Sigmoid colon (tissue), 7 donors: ENCODE data around the gene DNAI4. TPM values are rescaled to one million over a fixed set of nuclear protein-coding genes. Genes with fewer than 3 reads are reported as not detected.
A peak's percentile ranks its signal among the peaks of the same experiment; 100 is the strongest.

Experiments used
- DNase-seq: peaks from one replicate; pipeline ENCODE4 v3.0.0-alpha.2; 2019
- H3K27ac ChIP-seq, 4 donors: fragments of 200-600 bp; sonication (generic); one replicate each; pipeline ENCODE4 v1.5.1; 2016 to 2019; ENCODE audit warnings: mild to moderate bottlenecking in 1 of 4
- H3K27me3 ChIP-seq, 3 donors: fragments of 200-600 bp; sonication (generic); one replicate each; pipeline ENCODE4 v1.5.1; 2019; ENCODE audit warnings: mild to moderate bottlenecking in 1 of 3
- H3K36me3 ChIP-seq, 4 donors: fragments of 200-600 bp; sonication (generic); one replicate each; pipeline ENCODE4 v1.5.1; 2016 to 2019
- H3K4me1 ChIP-seq, 4 donors: fragments of 200-600 bp; sonication (generic); one replicate each; pipeline ENCODE4 v1.5.1; 2017 to 2019
- H3K4me3 ChIP-seq, 4 donors: fragments of 200-600 bp; sonication (generic); one replicate each; pipeline ENCODE4 v1.5.1; 2017 to 2019; ENCODE audit warnings: mild to moderate bottlenecking in 2 of 4, moderate library complexity in 1 of 4
- H3K9me3 ChIP-seq, 4 donors: fragments of 200-600 bp in 3 of 4; sonication (generic) in 3 of 4; one replicate each; pipeline versions ENCODE4 v1.5.1 to v1.6.1; 2013 to 2019
- EP300 ChIP-seq, 4 donors: sonication (generic); formaldehyde crosslinking; IDR thresholded peaks; one replicate each; pipeline ENCODE4 v1.6.1; 2017; ENCODE audit warnings: antibody characterized with exemption in 4 of 4
- POLR2A ChIP-seq, 2 donors: fragments of 450-650 bp; IDR thresholded peaks; one replicate each; pipeline ENCODE4 v1.6.1; 2016; ENCODE audit warnings: antibody characterized with exemption in 2 of 2, mild to moderate bottlenecking in 2 of 2, moderate library complexity in 2 of 2
- POLR2AphosphoS5 ChIP-seq, 4 donors: sonication (generic); formaldehyde crosslinking; IDR thresholded peaks; one replicate each; pipeline ENCODE4 v1.6.1; 2017; ENCODE audit warnings: antibody characterized with exemption in 4 of 4
- WGBS, 2 donors: extraction: QIAGEN DNeasy Blood & Tissue Kit; methylation state at CpG; one replicate each; pipeline ENCODE4 v1.1.7; 2013; 5-methylcytosine and 5-hydroxymethylcytosine counted together
- intact Hi-C: fragments of 100-400 bp; cut with DNase I; formaldehyde crosslinking; loops from one replicate; pipeline ENCODE4 v1.15.1; 2023
- polyA plus RNA-seq, 3 donors: library from polyadenylated mRNA; stranded (reverse); fragments of 200-250 nt; gene quantifications; one replicate each; pipeline ENCODE4 v1.2.3, GENCODE V29; 2013
- total RNA-seq, 4 donors: library from RNA; depleted of rRNA; stranded (reverse); fragments of >200 nt; gene quantifications; one replicate each; pipeline ENCODE4 v1.1.0, GENCODE V29; 2016
- TF ChIP-seq, protein P1 (sequence below), 4 experiments: fragments of 450-650 bp in 3 of 4; fragments of 200-600 bp in 1 of 4; IDR thresholded peaks; one replicate each; pipeline ENCODE4 v1.5.1; 2016 to 2019; ENCODE audit warnings: antibody characterized with exemption in 4 of 4, mild to moderate bottlenecking in 3 of 4, moderate library complexity in 2 of 4
- donor health status: healthy with polysubstance abuse.
- donor health status: Bipolar disorder and iron deficiency.
- donor health status: healthy.

DNAI4 gene
- total and polyA plus RNA-seq, 7 donors = 3.0 to 16.1 (median 8.4) TPM

- peak overlapping the region; percentile 79 to 91 (median 87) for H3K4me3 ChIP-seq
- peaks cover 0 to 3% (median 0%) of the 10 kb centered on the region in 4 donors for H3K36me3 ChIP-seq
- peaks cover 0 to 64% (median 54%) of the 10 kb centered on the region in 4 donors for H3K4me1 ChIP-seq
- WGBS, 2 donors = 0 to 1% methylated on average over 83 of the region's 83 CpGs
- TF ChIP-seq POLR2AphosphoS5 (IDR thresholded peaks at IDR 0.05) = peak; percentile 78 to 91 (median 86)
- no peak for TF ChIP-seq EP300 (IDR thresholded peaks at IDR 0.05)
- peak; percentile 48 to 55 for TF ChIP-seq POLR2A (IDR thresholded peaks at IDR 0.05)
- no peaks in the 10 kb centered on the region for H3K9me3 ChIP-seq
- peak; percentile 97 for DNase-seq
- no peaks in the 10 kb centered on the region for H3K27me3 ChIP-seq
- intact Hi-C loops = loop anchor here (2.0 to 10.0 kb wide), 6 partner anchors 52 to 1863 kb away; partner anchors contain the start of genes GADD45A and SERBP1
- peak overlapping the region; percentile 96 to 98 (median 98) for H3K27ac ChIP-seq
Measured at GRCh38 chr1:66929999-66930822, 5.6 kb upstream of the DNAI4 start.

DNA sequence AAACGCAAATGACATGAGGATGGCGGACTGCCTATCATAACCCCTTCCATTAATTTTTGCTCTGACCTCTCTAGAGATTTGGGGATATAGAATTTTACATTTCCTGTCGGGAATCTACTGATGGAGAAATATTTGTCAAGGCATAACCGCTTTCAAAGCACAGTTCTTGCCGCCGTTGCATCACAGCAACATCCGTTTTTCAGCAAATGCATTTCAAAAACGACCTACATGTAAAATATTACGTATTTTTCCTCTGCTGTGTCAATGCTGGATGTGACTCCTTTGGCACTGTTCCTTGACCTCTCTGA, 5.0 kb upstream of the DNAI4 start:
- TF ChIP-seq, protein P1, sequence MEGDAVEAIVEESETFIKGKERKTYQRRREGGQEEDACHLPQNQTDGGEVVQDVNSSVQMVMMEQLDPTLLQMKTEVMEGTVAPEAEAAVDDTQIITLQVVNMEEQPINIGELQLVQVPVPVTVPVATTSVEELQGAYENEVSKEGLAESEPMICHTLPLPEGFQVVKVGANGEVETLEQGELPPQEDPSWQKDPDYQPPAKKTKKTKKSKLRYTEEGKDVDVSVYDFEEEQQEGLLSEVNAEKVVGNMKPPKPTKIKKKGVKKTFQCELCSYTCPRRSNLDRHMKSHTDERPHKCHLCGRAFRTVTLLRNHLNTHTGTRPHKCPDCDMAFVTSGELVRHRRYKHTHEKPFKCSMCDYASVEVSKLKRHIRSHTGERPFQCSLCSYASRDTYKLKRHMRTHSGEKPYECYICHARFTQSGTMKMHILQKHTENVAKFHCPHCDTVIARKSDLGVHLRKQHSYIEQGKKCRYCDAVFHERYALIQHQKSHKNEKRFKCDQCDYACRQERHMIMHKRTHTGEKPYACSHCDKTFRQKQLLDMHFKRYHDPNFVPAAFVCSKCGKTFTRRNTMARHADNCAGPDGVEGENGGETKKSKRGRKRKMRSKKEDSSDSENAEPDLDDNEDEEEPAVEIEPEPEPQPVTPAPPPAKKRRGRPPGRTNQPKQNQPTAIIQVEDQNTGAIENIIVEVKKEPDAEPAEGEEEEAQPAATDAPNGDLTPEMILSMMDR (IDR thresholded peaks at IDR 0.05) = no peak
- peak overlapping the region; percentile 79 to 91 (median 87) for H3K4me3 ChIP-seq
- WGBS, 2 donors = 12 to 14% methylated on average over 9 of the region's 9 CpGs
- intact Hi-C loops = loop anchor here (5.0 to 10.0 kb wide), 4 partner anchors 675 to 1862 kb away; partner anchors contain the start of gene GADD45A
- peak overlapping the region; percentile 96 to 98 (median 98) for H3K27ac ChIP-seq
- no peaks in the 10 kb centered on the region for H3K9me3 ChIP-seq
- no peaks in the 10 kb centered on the region for H3K27me3 ChIP-seq
- no peak for DNase-seq
- H3K4me1 ChIP-seq = peaks cover 0 to 58% (median 51%) of the 10 kb centered on the region in 4 donors
- H3K36me3 ChIP-seq = peaks cover 0 to 3% (median 0%) of the 10 kb centered on the region in 4 donors

GRCh38 chr1:66929146-66929688, 4.6 kb upstream of the DNAI4 start:
- peaks cover 0 to 56% (median 48%) of the 10 kb centered on the region in 4 donors for H3K4me1 ChIP-seq
- DNase-seq = no peak

DNA sequence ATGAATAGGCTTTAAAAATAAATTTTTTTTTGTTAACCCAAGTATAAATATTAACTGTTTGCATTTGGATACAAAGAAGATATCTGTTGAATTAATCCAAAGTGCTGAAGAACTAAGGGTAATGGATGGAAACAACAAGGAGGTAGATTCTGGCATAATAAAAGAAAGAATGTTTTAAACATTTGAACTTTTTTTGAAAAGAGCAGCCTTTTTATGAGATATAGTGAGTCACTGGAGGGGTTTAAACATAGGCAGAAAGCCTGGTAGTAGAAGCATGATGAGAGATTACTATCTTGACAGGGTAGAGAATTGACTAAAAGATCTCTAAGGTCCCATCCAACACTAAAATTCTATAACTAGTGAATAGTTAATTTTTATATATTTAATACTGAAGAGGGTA, 2.9 kb upstream of the DNAI4 start:
- no peaks in the 10 kb centered on the region for H3K9me3 ChIP-seq
- H3K27me3 ChIP-seq = no peaks in the 10 kb centered on the region
- intact Hi-C loops = loop anchor here (5.0 to 10.0 kb wide), 4 partner anchors 673 to 1860 kb away; partner anchors contain the start of gene GADD45A
- H3K4me1 ChIP-seq = peaks cover 0 to 54% (median 48%) of the 10 kb centered on the region in 4 donors
- no peak overlapping the region for H3K4me3 ChIP-seq
- TF ChIP-seq, protein P1 (IDR thresholded peaks at IDR 0.05) = no peak
- TF ChIP-seq EP300 (IDR thresholded peaks at IDR 0.05) (no peak), POLR2AphosphoS5 (IDR thresholded peaks at IDR 0.05) (no peak), POLR2A (IDR thresholded peaks at IDR 0.05) (no peak)
- DNase-seq = no peak
- peak overlapping the region in 1 of 4 donors; percentile 95 for H3K27ac ChIP-seq
- peaks cover 0 to 3% (median 0%) of the 10 kb centered on the region in 4 donors for H3K36me3 ChIP-seq

More at GRCh38 chr1:66929146-66929688, 4.6 kb upstream of the DNAI4 start:
- Histone ChIP-seq H3K36me3 (peaks cover 0 to 3% (median 0%) of the 10 kb centered on the region in 4 donors), H3K27me3 (no peaks in the 10 kb centered on the region), H3K4me3 (peak overlapping the region; percentile 79 to 91 (median 87)), H3K9me3 (no peaks in the 10 kb centered on the region), H3K27ac (peak overlapping the region; percentile 96 to 98 (median 98))
- 53 to 68% methylated on average over 3 of the region's 3 CpGs for WGBS, 2 donors
- TF ChIP-seq EP300 (IDR thresholded peaks at IDR 0.05) (no peak), POLR2A (IDR thresholded peaks at IDR 0.05) (no peak), POLR2AphosphoS5 (IDR thresholded peaks at IDR 0.05) (no peak)
- TF ChIP-seq, protein P1 (IDR thresholded peaks at IDR 0.05) = no peak
- intact Hi-C loops = loop anchor here (5.0 to 10.0 kb wide), 4 partner anchors 674 to 1862 kb away; partner anchors contain the start of gene GADD45A

- intact Hi-C loops = loop anchor here (2.0 to 10.0 kb wide), 5 partner anchors 127 to 1859 kb away; partner anchors contain the start of gene GADD45A
- no peak for TF ChIP-seq POLR2AphosphoS5 (IDR thresholded peaks at IDR 0.05)
- TF ChIP-seq, protein P1 (IDR thresholded peaks at IDR 0.05) = no peak
- WGBS, 2 donors = 20 to 50% methylated on average over 9 of the region's 9 CpGs
Measured at GRCh38 chr1:66925944-66926343, 1.3 kb upstream of the DNAI4 start.

More at GRCh38 chr1:66925944-66926343, 1.3 kb upstream of the DNAI4 start:
- Histone ChIP-seq H3K27ac (peak overlapping the region; percentile 89 to 95 (median 92)), H3K4me3 (peak overlapping the region; percentile 59 to 91 (median 74)), H3K9me3 (no peaks in the 10 kb centered on the region), H3K27me3 (no peaks in the 10 kb centered on the region), H3K36me3 (peaks cover 0 to 3% (median 0%) of the 10 kb centered on the region in 4 donors), H3K4me1 (peaks cover 0 to 38% (median 32%) of the 10 kb centered on the region in 4 donors)
- DNase-seq = no peak
